ENCODE data around the gene INPP4A. TPM values are rescaled to one million over a fixed set of nuclear protein-coding genes. Genes with fewer than 3 reads are reported as not detected.

Gene INPP4A
- total RNA-seq, 4 donors from 2014 or later, result 30.7 to 58.9 (median 39.4) TPM

DNA sequence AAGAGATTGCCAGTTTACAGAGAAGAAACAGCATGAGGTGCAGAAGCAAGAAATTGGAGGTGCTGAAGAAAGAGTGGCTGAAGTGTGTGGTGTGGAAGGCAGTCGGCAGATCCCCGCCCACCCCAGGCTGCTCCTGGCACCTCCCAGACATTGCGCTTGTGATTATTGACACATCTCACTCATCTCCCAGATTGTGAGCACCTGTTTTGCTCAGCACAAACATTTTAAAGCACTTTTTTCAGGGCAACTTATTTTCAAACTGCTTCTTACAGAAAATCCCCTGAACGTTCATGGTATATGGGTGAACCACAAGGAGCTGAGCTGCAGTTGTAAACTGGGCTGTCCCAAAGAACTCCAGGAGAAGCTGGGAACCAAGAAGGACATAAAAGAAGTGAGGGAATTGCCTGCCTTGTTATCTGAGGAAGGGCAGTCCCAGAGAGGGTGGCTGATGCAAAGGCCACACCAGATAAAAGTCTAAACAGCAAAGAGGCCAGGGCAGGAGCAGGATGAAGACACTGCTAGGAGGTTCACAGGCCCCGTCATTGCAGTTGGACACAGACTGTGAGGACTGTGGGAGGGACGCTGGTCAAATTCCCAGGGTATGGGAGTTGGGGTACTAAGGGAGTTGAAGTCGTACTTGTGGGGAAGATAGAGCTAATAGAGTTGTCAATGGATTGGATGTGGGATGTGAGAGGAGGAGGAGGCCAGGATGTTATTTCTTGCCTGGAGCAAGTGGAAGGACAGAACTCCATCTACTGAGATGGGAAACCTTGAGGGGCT lies 65.1 kb downstream of the INPP4A start:
- peaks cover 50 to 82% (median 61%) of the 10 kb centered on the region in 4 donors for H3K4me1 ChIP-seq
- no peaks in the 10 kb centered on the region for H3K36me3 ChIP-seq
- no peak for TF ChIP-seq POLR2AphosphoS5 (IDR thresholded peaks at IDR 0.05)
- no peak for TF ChIP-seq EP300 (IDR thresholded peaks at IDR 0.05)
- TF ChIP-seq POLR2A (IDR thresholded peaks at IDR 0.05; ENCODE audit: low read depth), result no peak
- TF ChIP-seq CTCF (IDR thresholded peaks at IDR 0.05), result no peak
- intact Hi-C loops (cut with DNase I), result loop anchor here (5.0 kb wide), 1 partner anchor 57 kb away; no protein-coding TSS in a partner anchor
- H3K9me3 ChIP-seq, result no peaks in the 10 kb centered on the region
- H3K4me3 ChIP-seq, result no peak overlapping the region
- DNase-seq (ENCODE audit: extremely low spot score), result peak; percentile 60
- WGBS, result 95% methylated on average over 7 of the region's 7 CpGs
- H3K27ac ChIP-seq (replicated peaks in 1 of 4), result peak overlapping the region in 2 of 4 donors; percentile 71 to 76
- no peaks in the 10 kb centered on the region for H3K27me3 ChIP-seq

GRCh38 chr2:98510322-98510662 lies 65.6 kb downstream of the INPP4A start:
- intact Hi-C loops (cut with DNase I), result no loop called here
- Histone ChIP-seq H3K36me3 (no peaks in the 10 kb centered on the region), H3K27ac (replicated peaks in 1 of 4) (no peak overlapping the region), H3K9me3 (no peaks in the 10 kb centered on the region), H3K4me3 (no peak overlapping the region), H3K27me3 (no peaks in the 10 kb centered on the region), H3K4me1 (peaks cover 50 to 82% (median 61%) of the 10 kb centered on the region in 4 donors)
- peak; percentile 60 for DNase-seq (ENCODE audit: extremely low spot score)
- TF ChIP-seq POLR2AphosphoS5 (IDR thresholded peaks at IDR 0.05) (no peak), CTCF (IDR thresholded peaks at IDR 0.05) (no peak), POLR2A (IDR thresholded peaks at IDR 0.05; ENCODE audit: low read depth) (no peak), EP300 (IDR thresholded peaks at IDR 0.05) (no peak)
- WGBS, result 100% methylated on average over 2 of the region's 2 CpGs

GRCh38 chr2:98511981-98512380 lies 67.3 kb downstream of the INPP4A start:
- Histone ChIP-seq H3K27ac (replicated peaks in 1 of 4) (no peak overlapping the region), H3K4me1 (peaks cover 42 to 83% (median 62%) of the 10 kb centered on the region in 4 donors), H3K36me3 (no peaks in the 10 kb centered on the region), H3K27me3 (no peaks in the 10 kb centered on the region), H3K4me3 (no peak overlapping the region), H3K9me3 (no peaks in the 10 kb centered on the region)
- TF ChIP-seq EP300 (IDR thresholded peaks at IDR 0.05) (no peak), POLR2A (IDR thresholded peaks at IDR 0.05; ENCODE audit: low read depth) (no peak), CTCF (IDR thresholded peaks at IDR 0.05) (no peak), POLR2AphosphoS5 (IDR thresholded peaks at IDR 0.05) (no peak)
- DNase-seq (ENCODE audit: extremely low spot score), result peak; percentile 62
- WGBS, result 100% methylated on average over 3 of the region's 3 CpGs
- intact Hi-C loops (cut with DNase I), result no loop called here

GRCh38 chr2:98512699-98513098 lies 68.0 kb downstream of the INPP4A start:
- H3K27me3 ChIP-seq, result no peaks in the 10 kb centered on the region
- H3K36me3 ChIP-seq, result no peaks in the 10 kb centered on the region
- 88% methylated on average over 5 of the region's 5 CpGs for WGBS
- no peaks in the 10 kb centered on the region for H3K9me3 ChIP-seq
- intact Hi-C loops (cut with DNase I), result no loop called here
- H3K27ac ChIP-seq (replicated peaks in 1 of 4), result no peak overlapping the region
- H3K4me1 ChIP-seq, result peaks cover 38 to 83% (median 62%) of the 10 kb centered on the region in 4 donors
- peak; percentile 74 for DNase-seq (ENCODE audit: extremely low spot score)
- no peak overlapping the region for H3K4me3 ChIP-seq
- TF ChIP-seq POLR2AphosphoS5 (IDR thresholded peaks at IDR 0.05), result no peak
- no peak for TF ChIP-seq CTCF (IDR thresholded peaks at IDR 0.05)
- TF ChIP-seq POLR2A (IDR thresholded peaks at IDR 0.05; ENCODE audit: low read depth), result no peak
- no peak for TF ChIP-seq EP300 (IDR thresholded peaks at IDR 0.05)
